GM12878 (cell line): ENCODE data around the gene C1QTNF9. TPM values are rescaled to one million over a fixed set of nuclear protein-coding genes. Genes with fewer than 3 reads are reported as not detected.

Experiments used
- ATAC-seq: fragments of 200-7000 bp; cut with Tn5 transposase; 3 replicates; pipeline ENCODE4 v1.9.1; 2020; ENCODE audit warnings: mild to moderate bottlenecking, moderate library complexity
- BruUV-seq: library from RNA; stranded (reverse); fragments of 400-500 nt; replicated peaks from 2 replicates; lab custom pipeline; 2021; lab: Mats Ljungman, UMichigan
- CTCF ChIA-PET: fragments of 300-600 bp; sonication (Branson Sonifier 250); formaldehyde crosslinking; extraction: SDS; loops from one replicate; lab custom pipeline; 2021; ENCODE audit warnings: inconsistent platforms; lab: Yijun Ruan, JAX
- POLR2A ChIA-PET: fragments of 350-600 bp; formaldehyde crosslinking; extraction: SDS; loops from one replicate; lab custom pipeline; 2021; ENCODE audit warnings: inconsistent platforms; lab: Charles Lee
- RAD21 ChIA-PET: fragments of 300-600 bp; sonication (Branson Sonifier 250); formaldehyde crosslinking; loops from one replicate; lab custom pipeline; 2023; ENCODE audit warnings: antibody characterized with exemption; ENCODE audit not compliant: unreplicated experiment; lab: Charles Lee
- SMC1A ChIA-PET: fragments of 300-600 bp; sonication (Branson Sonifier 250); formaldehyde crosslinking; loops from one replicate; lab custom pipeline; 2023; ENCODE audit not compliant: unreplicated experiment, uncharacterized antibody; lab: Charles Lee
- DNase-seq: peaks from one replicate; pipeline ENCODE4 v3.0.0-alpha.2; 2011; ENCODE audit warnings: low read depth, low spot score
- FAIRE-seq: peaks from 3 replicates; lab custom pipeline; 2011; peaks lifted over from hg19 to GRCh38; lab: Jason Lieb, UNC
- H2AFZ ChIP-seq: 2 replicates; pipeline ENCODE4 v1.6.0; 2011; ENCODE audit warnings: low read depth, low read length, control low read depth; ENCODE audit not compliant: control insufficient read depth
- H3K27ac ChIP-seq: 2 replicates; pipeline ENCODE4 v1.5.1; 2011; ENCODE audit warnings: control low read depth; ENCODE audit not compliant: control insufficient read depth, insufficient read depth
- H3K27me3 ChIP-seq, 2 experiments: replicated peaks in 1 of 2; 2 replicates each; pipeline versions ENCODE4 v1.6.0 to v1.6.1; 2011; ENCODE audit warnings: low read length in 1 of 2; ENCODE audit not compliant: control insufficient read depth in 2 of 2, insufficient read depth in 2 of 2
- H3K36me3 ChIP-seq, 2 experiments: 2 replicates each; pipeline ENCODE4 v1.5.1; 2011; ENCODE audit warnings: low read length in 1 of 2; ENCODE audit not compliant: control insufficient read depth in 2 of 2, insufficient read depth in 2 of 2
- H3K4me1 ChIP-seq: 2 replicates; pipeline ENCODE4 v1.6.1; 2011; ENCODE audit warnings: mild to moderate bottlenecking, low read length, moderate library complexity, mixed read lengths; ENCODE audit not compliant: control insufficient read depth, insufficient read depth
- H3K4me2 ChIP-seq: 2 replicates; pipeline ENCODE4 v1.6.0; 2011; ENCODE audit warnings: control low read depth; ENCODE audit not compliant: control insufficient read depth, insufficient read depth
- H3K4me3 ChIP-seq: fragments of 200-600 bp; sonication (generic); 2 replicates; pipeline ENCODE4 v1.5.1; 2016
- H3K79me2 ChIP-seq: 2 replicates; pipeline ENCODE4 v1.6.0; 2011; ENCODE audit warnings: low read length; ENCODE audit not compliant: control insufficient read depth, insufficient read depth
- H3K9ac ChIP-seq: 2 replicates; pipeline ENCODE4 v1.8.0; 2011; ENCODE audit warnings: low read length, control low read depth, mixed read lengths; ENCODE audit not compliant: control insufficient read depth, insufficient read depth
- H3K9me3 ChIP-seq: replicated peaks from 3 replicates; pipeline ENCODE4 v1.5.1; 2011; ENCODE audit warnings: mild to moderate bottlenecking, low read length; ENCODE audit not compliant: control insufficient read depth, insufficient read depth
- H4K20me1 ChIP-seq: 2 replicates; pipeline ENCODE4 v1.6.0; 2011; ENCODE audit not compliant: control insufficient read depth, insufficient read depth
- EED ChIP-seq: sonication (generic); IDR thresholded peaks from 2 replicates; pipeline ENCODE4 v1.6.1; 2016; ENCODE audit warnings: antibody characterized with exemption, low read depth
- ESRRA ChIP-seq: IDR thresholded peaks from 2 replicates; pipeline ENCODE4 v1.6.1; 2012; ENCODE audit warnings: mild to moderate bottlenecking, low read length, improper control_type of control experiment
- FOS ChIP-seq: IDR thresholded peaks from 3 replicates; pipeline ENCODE4 v1.6.1; 2011; ENCODE audit warnings: borderline replicate concordance; ENCODE audit not compliant: insufficient read length; ENCODE audit errors: extremely low read depth
- IKZF2 ChIP-seq, 2 experiments: fragments of 450-650 bp; IDR thresholded peaks; 2 replicates each; pipeline ENCODE4 v1.6.1; 2017; ENCODE audit warnings: mild to moderate bottlenecking in 2 of 2, moderate library complexity in 2 of 2
- IRF5 ChIP-seq: fragments of 450-650 bp; IDR thresholded peaks from 2 replicates; pipeline ENCODE4 v1.6.1; 2017; ENCODE audit warnings: borderline replicate concordance
- NBN ChIP-seq: fragments of 450-650 bp; IDR thresholded peaks from 2 replicates; pipeline ENCODE4 v1.6.1; 2016
- NFIC ChIP-seq: IDR thresholded peaks from 2 replicates; pipeline ENCODE4 v1.6.1; 2012; ENCODE audit warnings: low read depth, mild to moderate bottlenecking, inconsistent platforms, low read length, moderate library complexity
- NFYB ChIP-seq: IDR thresholded peaks from 2 replicates; pipeline ENCODE4 v1.6.1; 2011; ENCODE audit warnings: low read depth, mild to moderate bottlenecking, low read length, improper control_type of control experiment, moderate library complexity; ENCODE audit not compliant: insufficient read depth
- PBX3 ChIP-seq: IDR thresholded peaks from 2 replicates; pipeline ENCODE4 v1.6.1; 2011; ENCODE audit warnings: mild to moderate bottlenecking, low read depth, low read length, moderate library complexity; ENCODE audit not compliant: insufficient replicate concordance
- PML ChIP-seq: IDR thresholded peaks from 2 replicates; pipeline ENCODE4 v1.6.1; 2012; ENCODE audit warnings: low read length, inconsistent platforms
- RELB ChIP-seq: fragments of 450-650 bp; IDR thresholded peaks from 2 replicates; pipeline ENCODE4 v1.6.1; 2017; ENCODE audit warnings: low read depth, mild to moderate bottlenecking, moderate library complexity
- SUPT20H ChIP-seq: IDR thresholded peaks from 2 replicates; pipeline ENCODE4 v1.6.1; 2011; ENCODE audit warnings: low read depth, mild to moderate bottlenecking, low read length, moderate library complexity, borderline replicate concordance; ENCODE audit not compliant: control insufficient read depth
- TARDBP ChIP-seq: IDR thresholded peaks from 2 replicates; pipeline ENCODE4 v1.6.1; 2016; ENCODE audit warnings: borderline replicate concordance
- whole genome bisulfite sequencing: methylation state at CpG from one replicate; pipeline ENCODE4 v1.1.6; 2016; ENCODE audit warnings: low lambda C conversion rate; ENCODE audit not compliant: insufficient replicate concordance, insufficient coverage; ENCODE audit errors: missing lambda C conversion rate; 5-methylcytosine and 5-hydroxymethylcytosine counted together
- in situ Hi-C: fragments of 300-500 bp; cut with MboI; formaldehyde crosslinking; loops from 9 replicates; pipeline ENCODE4 v1.14.3; 2018; ENCODE audit warnings: mixed read lengths
- intact Hi-C: fragments of 100-400 bp; cut with micrococcal nuclease; formaldehyde crosslinking; loops from one replicate; pipeline ENCODE4 v1.14.2; 2022; ENCODE audit not compliant: unreplicated experiment
- polyA plus RNA-seq, 11 experiments: library from polyadenylated mRNA; depleted of rRNA in 4 of 11; unstranded in 6 of 11; stranded (reverse) in 5 of 11; fragments of >200 nt; fragmentation: Nextera tagmentation in 4 of 11; fragmentation: Illumina TruSeq in 1 of 11; extraction: Ambion mirVana in 4 of 11; extraction: Trizol in 1 of 11; gene quantifications; 1 replicate in 1 of 11; 2 replicates in 10 of 11; pipeline versions ENCODE4 v1.2.1 to v1.2.3, GENCODE V29; 2011 to 2016; ENCODE audit warnings: inconsistent platforms in 2 of 11, missing spikeins in 2 of 11, low read depth in 1 of 11
- total RNA-seq, 4 experiments: library from RNA; depleted of rRNA in 3 of 4; stranded (reverse); fragments of >200 nt in 3 of 4; fragmentation: Illumina TruSeq in 1 of 4; extraction: Trizol in 1 of 4; gene quantifications; 2 replicates each; pipeline versions ENCODE4 v1.2.1 to v1.2.3, GENCODE V29; 2013 to 2021

C1QTNF9 gene
- total and polyA plus RNA-seq, 10 of the 15 experiments (the other 5 are each of a cell fraction or from before 2014, with no cell fraction given) = not detected

GRCh38 chr13:24267274-24267673 is 42.1 kb upstream of the C1QTNF9 start:
- ChIA-PET SMC1A (interaction anchor here (0.7 to 1.2 kb wide), 2 partner anchors 8 to 32 kb away, joined by 3 read pairs; no protein-coding TSS in a partner anchor), CTCF (interaction anchor here (0.6 to 1.3 kb wide), 2 partner anchors 36 to 311 kb away, joined by 3 to 4 read pairs; no protein-coding TSS in a partner anchor), RAD21 (interaction anchor here (0.8 to 1.1 kb wide), 3 partner anchors 13 to 37 kb away, joined by 3 read pairs; no protein-coding TSS in a partner anchor), POLR2A (interaction anchor here (0.6 kb wide), 1 partner anchor 10 kb away, joined by 4 read pairs; no protein-coding TSS in a partner anchor)
- Histone ChIP-seq H3K4me2 (peak overlapping the region; percentile 87), H3K36me3 (no peaks in the 10 kb centered on the region), H3K79me2 (peaks cover 15% of the 10 kb centered on the region), H3K27ac (peak overlapping the region; percentile 69), H2AFZ (peak overlapping the region; percentile 62), H3K9ac (peak overlapping the region; percentile 47), H3K4me1 (peaks cover 22% of the 10 kb centered on the region), H3K27me3 (no peaks in the 10 kb centered on the region), H3K9me3 (no peaks in the 10 kb centered on the region), H3K4me3 (peak overlapping the region; percentile 4; the same call in 1 of the 2 replicates), H4K20me1 (no peaks in the 10 kb centered on the region)
- 5% methylated on average over 3 of the region's 3 CpGs for WGBS
- BruUV-seq = no TSS peak
- in situ Hi-C loops (no loop called here), intact Hi-C loops (no loop called here)
- ATAC-seq (no peak), FAIRE-seq (no peak), DNase-seq (peak; percentile 30)
- TF ChIP-seq PBX3 (no peak), RELB (no peak), NFIC (0 out of 2 replicates have a peak, but pooled peaks have one; percentile 24), TARDBP (no peak), EED (0 out of 2 replicates have a peak, but pooled peaks have one; percentile 20), NFYB (no peak), IRF5 (no peak), IKZF2 (IDR thresholded peaks at IDR 0.05) (peak; percentile 17 to 50; a peak in 1 of 4 replicates), SUPT20H (no peak), NBN (no peak), PML (no peak), ESRRA (no peak), FOS (no peak)
